A549 (cell line): ENCODE data around the gene IDI1.

Experiments used
- CHD2 ChIP-seq: fragments of 150-350 bp; IDR thresholded peaks from 2 replicates; pipeline ENCODE4 v1.6.1; 2014; ENCODE audit warnings: low read length; ENCODE audit not compliant: partially characterized antibody
- EHMT2 ChIP-seq: fragments of 200-600 bp; sonication (generic); IDR thresholded peaks from 2 replicates; pipeline ENCODE4 v1.6.1; 2016; ENCODE audit warnings: antibody characterized with exemption, low read depth, mild to moderate bottlenecking, moderate library complexity
- EP300 ChIP-seq, 2 experiments: fragments of >200 bp; sonication (Bioruptor Twin); formaldehyde crosslinking; IDR thresholded peaks; 2 replicates in 1 of 2; 3 replicates in 1 of 2; pipeline ENCODE4 v1.6.1; 2016 to 2017
- JUNB ChIP-seq: fragments of >200 bp; sonication (Bioruptor Twin); formaldehyde crosslinking; IDR thresholded peaks from 2 replicates; pipeline ENCODE4 v1.6.1; 2016
- KDM5A ChIP-seq: fragments of 200-600 bp; sonication (generic); IDR thresholded peaks from 2 replicates; pipeline ENCODE4 v1.6.1; 2016; ENCODE audit warnings: antibody characterized with exemption, mild to moderate bottlenecking
- MAFK ChIP-seq: fragments of 450-650 bp; IDR thresholded peaks from 2 replicates; pipeline ENCODE4 v1.6.1; 2014; ENCODE audit not compliant: partially characterized antibody
- MAZ ChIP-seq: fragments of 150-350 bp; IDR thresholded peaks from 2 replicates; pipeline ENCODE4 v1.6.1; 2014; ENCODE audit warnings: antibody characterized with exemption, low read depth, low read length, borderline replicate concordance
- POLR2A ChIP-seq: IDR thresholded peaks from 2 replicates; pipeline ENCODE4 v1.6.1; 2012; ENCODE audit warnings: mild to moderate bottlenecking, low read length
- POLR2AphosphoS2 ChIP-seq: conservative IDR thresholded peaks from 2 replicates; pipeline ENCODE4 v1.6.1; 2012; ENCODE audit warnings: low read length, improper control_type of control experiment, inconsistent platforms
- RFX5 ChIP-seq: fragments of 450-650 bp; IDR thresholded peaks from 2 replicates; pipeline ENCODE4 v1.7.1; 2014; ENCODE audit warnings: antibody characterized with exemption, mild to moderate bottlenecking, moderate library complexity
- TF ChIP-seq, protein P1 (sequence below): fragments of 200-600 bp; sonication (generic); IDR thresholded peaks from 2 replicates; pipeline ENCODE4 v1.6.1; 2016; ENCODE audit warnings: antibody characterized with exemption, mild to moderate bottlenecking, moderate library complexity
- TF ChIP-seq, protein P2 (sequence below): fragments of >200 bp; sonication (Bioruptor Twin); formaldehyde crosslinking; IDR thresholded peaks from 3 replicates; pipeline ENCODE4 v1.5.1; 2016

DNA sequence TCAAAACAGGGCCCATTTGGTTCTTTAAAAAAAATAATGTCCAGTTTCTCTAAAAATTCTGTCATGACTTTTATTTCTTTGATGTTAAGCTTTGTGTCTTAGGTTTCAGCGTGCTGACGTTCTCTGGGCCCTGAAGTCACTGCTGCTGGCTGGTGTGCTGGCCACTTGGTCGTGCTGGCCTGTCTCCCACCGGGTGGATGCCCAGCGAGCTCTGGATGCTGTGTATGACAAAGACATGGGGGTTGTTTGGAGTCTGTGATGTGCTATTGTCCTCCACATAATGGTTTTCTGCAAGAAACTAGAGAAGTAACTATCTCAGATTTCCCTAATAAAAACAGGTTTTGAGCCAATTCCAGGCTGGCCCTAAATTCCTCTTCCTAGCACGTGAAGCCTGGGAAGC is 13.7 kb downstream of the IDI1 start:
- TF ChIP-seq EHMT2 (no peak), POLR2AphosphoS2 (no peak), CHD2 (no peak), POLR2A (no peak), MAFK (no peak), MAZ (no peak), RFX5 (no peak), EP300 (IDR thresholded peaks at IDR 0.05) (no peak), JUNB (no peak), KDM5A (no peak)
- TF ChIP-seq, protein P1, sequence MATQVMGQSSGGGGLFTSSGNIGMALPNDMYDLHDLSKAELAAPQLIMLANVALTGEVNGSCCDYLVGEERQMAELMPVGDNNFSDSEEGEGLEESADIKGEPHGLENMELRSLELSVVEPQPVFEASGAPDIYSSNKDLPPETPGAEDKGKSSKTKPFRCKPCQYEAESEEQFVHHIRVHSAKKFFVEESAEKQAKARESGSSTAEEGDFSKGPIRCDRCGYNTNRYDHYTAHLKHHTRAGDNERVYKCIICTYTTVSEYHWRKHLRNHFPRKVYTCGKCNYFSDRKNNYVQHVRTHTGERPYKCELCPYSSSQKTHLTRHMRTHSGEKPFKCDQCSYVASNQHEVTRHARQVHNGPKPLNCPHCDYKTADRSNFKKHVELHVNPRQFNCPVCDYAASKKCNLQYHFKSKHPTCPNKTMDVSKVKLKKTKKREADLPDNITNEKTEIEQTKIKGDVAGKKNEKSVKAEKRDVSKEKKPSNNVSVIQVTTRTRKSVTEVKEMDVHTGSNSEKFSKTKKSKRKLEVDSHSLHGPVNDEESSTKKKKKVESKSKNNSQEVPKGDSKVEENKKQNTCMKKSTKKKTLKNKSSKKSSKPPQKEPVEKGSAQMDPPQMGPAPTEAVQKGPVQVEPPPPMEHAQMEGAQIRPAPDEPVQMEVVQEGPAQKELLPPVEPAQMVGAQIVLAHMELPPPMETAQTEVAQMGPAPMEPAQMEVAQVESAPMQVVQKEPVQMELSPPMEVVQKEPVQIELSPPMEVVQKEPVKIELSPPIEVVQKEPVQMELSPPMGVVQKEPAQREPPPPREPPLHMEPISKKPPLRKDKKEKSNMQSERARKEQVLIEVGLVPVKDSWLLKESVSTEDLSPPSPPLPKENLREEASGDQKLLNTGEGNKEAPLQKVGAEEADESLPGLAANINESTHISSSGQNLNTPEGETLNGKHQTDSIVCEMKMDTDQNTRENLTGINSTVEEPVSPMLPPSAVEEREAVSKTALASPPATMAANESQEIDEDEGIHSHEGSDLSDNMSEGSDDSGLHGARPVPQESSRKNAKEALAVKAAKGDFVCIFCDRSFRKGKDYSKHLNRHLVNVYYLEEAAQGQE, result no peak
- TF ChIP-seq, protein P2, sequence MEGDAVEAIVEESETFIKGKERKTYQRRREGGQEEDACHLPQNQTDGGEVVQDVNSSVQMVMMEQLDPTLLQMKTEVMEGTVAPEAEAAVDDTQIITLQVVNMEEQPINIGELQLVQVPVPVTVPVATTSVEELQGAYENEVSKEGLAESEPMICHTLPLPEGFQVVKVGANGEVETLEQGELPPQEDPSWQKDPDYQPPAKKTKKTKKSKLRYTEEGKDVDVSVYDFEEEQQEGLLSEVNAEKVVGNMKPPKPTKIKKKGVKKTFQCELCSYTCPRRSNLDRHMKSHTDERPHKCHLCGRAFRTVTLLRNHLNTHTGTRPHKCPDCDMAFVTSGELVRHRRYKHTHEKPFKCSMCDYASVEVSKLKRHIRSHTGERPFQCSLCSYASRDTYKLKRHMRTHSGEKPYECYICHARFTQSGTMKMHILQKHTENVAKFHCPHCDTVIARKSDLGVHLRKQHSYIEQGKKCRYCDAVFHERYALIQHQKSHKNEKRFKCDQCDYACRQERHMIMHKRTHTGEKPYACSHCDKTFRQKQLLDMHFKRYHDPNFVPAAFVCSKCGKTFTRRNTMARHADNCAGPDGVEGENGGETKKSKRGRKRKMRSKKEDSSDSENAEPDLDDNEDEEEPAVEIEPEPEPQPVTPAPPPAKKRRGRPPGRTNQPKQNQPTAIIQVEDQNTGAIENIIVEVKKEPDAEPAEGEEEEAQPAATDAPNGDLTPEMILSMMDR, result no peak
